GM19372 (cell line): Measurements from ENCODE around the gene POMT1.
"Not testable (repeated sequence)": the region's sequence is repeated elsewhere in the genome, so short reads cannot be mapped to it uniquely, and the experiment has no call there.

Source experiments
- ATAC-seq: cut with Tn5 transposase; IDR thresholded peaks from one replicate; pipeline ENCODE4 v1.9.1; 2021; ENCODE audit warnings: mild to moderate bottlenecking, low read depth, moderate library complexity; ENCODE audit not compliant: unreplicated experiment

POMT1 gene

DNA sequence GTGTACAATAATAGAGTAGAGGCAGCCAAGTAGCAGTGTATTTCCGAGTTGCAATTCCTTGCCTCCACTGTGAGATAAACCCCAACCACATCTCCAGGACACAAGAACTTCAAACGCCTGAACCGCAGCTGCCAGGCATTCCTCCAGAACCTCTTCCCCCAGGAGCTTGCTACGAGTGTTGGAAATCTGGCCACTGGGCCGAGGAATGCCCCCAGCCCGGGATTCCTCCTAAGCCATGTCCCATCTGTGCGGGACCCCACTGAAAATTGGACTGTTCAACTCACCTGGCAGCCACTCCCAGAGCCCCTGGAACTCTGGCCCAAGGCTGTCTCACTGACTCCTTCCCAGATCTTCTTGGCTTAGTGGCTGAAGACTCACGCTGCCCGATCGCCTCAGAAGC is 46.5 kb downstream of the POMT1 start:
- not testable (repeated sequence) for ATAC-seq

- not testable (repeated sequence) for ATAC-seq
These were observed 47.7 kb downstream of the POMT1 start for GRCh38 chr9:131550465-131550864.

GRCh38 chr9:131552030-131552429 is 49.3 kb downstream of the POMT1 start:
- ATAC-seq, result no peak

DNA sequence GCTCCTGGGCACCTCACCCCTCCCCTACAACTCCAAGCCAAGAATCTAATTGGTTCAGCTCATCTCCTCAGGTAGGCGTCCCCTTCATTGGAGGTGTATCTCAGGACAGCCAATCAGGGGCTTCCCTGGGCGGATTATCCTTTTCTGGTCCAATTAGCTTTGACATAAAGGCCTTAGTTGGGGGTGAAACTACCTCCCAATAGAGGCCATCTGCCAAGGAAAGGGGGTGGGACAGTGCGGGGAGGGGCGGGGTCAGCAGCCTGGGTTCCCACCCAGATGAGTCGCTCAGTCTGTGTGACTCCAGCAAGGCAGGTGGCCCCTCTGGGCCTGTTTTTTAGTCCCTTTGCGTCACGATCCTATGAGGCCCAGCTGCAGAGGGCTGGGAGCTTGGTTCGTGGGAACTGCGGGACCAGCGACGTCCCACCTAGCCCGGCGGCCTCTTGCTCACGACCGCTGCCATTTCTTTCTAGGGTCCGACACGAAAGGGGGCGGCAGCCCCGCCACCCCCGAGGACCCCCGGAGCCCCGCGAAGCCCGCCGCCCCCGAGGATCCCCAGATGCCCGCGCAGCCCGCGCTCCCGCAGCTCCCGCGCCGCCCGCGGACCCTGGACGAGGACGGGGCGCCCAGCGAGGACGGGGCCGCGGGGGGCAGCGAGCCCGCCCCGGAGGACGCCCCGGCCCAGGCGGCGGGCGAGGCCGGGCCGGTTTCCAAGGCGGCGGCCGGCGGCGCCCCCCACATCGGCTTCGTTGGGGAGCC is 51.5 kb downstream of the POMT1 start:
- ATAC-seq, result no peak

DNA sequence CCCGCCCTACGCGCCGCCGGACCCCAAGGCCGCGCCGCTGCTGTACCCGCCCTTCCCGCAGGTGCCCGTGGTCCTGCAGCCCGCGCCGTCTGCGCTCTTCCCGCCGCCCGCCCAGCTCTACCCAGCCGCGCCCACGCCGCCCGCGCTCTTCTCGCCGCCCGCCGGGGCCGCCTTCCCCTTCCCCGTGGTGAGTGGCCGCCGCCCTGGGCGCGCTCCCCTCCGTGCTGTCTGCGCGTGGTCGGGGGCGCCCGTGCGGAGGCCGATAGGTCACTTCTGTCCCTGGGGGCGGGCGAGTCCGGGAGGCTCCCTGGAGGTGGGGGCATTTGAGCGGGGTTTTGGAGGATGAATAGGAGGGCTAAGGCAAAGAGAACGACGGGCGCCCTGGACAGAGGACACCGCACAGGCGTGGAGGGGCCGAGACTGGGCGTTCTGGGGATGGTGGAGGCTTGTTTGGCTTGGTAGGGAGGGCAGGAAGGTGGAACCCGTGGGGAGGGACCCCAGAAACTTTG is 52.2 kb downstream of the POMT1 start:
- no peak for ATAC-seq

DNA sequence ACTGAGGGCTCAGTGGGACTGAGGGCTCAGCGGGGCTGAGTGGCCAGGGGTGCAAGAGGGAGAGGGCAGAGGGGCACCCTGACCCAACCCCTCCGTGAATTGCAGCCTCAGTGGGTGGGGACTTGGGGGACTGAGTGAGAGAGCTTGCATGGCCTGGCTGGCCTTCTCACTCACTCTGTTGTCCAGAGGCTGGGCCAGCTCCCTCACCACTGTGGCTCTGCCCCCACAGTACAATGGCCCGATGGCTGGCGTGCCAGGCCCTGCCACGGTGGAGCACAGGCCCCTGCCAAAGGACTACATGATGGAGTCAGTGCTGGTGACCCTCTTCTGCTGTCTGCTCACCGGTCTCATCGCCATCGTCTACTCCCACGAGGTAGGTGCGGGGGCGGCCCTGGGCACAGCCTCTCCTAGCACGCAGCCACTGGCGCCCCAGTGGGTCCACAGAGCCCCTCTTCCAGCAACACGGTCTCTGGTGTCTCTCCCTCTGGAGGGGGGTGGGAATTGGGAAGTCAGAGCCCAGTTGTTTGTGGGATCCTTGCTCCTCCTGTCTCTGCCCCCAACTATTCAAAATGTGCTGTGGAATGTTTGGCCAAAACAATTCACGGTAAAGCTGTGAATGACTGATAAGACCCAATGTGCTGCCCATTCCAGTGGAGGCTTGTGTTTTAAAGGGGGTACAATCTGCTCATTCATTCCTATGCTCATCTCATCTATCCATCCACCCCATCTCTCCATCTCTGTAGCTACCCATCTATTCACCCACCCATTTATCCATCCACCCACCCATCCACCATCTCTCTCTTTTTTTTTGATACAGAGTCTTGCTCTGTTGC is 53.3 kb downstream of the POMT1 start:
- no peak for ATAC-seq

- ATAC-seq, result no peak
These were observed 55.3 kb downstream of the POMT1 start for GRCh38 chr9:131557855-131558548.

- no peak for ATAC-seq
These were observed 56.8 kb downstream of the POMT1 start for GRCh38 chr9:131559421-131560000.

DNA sequence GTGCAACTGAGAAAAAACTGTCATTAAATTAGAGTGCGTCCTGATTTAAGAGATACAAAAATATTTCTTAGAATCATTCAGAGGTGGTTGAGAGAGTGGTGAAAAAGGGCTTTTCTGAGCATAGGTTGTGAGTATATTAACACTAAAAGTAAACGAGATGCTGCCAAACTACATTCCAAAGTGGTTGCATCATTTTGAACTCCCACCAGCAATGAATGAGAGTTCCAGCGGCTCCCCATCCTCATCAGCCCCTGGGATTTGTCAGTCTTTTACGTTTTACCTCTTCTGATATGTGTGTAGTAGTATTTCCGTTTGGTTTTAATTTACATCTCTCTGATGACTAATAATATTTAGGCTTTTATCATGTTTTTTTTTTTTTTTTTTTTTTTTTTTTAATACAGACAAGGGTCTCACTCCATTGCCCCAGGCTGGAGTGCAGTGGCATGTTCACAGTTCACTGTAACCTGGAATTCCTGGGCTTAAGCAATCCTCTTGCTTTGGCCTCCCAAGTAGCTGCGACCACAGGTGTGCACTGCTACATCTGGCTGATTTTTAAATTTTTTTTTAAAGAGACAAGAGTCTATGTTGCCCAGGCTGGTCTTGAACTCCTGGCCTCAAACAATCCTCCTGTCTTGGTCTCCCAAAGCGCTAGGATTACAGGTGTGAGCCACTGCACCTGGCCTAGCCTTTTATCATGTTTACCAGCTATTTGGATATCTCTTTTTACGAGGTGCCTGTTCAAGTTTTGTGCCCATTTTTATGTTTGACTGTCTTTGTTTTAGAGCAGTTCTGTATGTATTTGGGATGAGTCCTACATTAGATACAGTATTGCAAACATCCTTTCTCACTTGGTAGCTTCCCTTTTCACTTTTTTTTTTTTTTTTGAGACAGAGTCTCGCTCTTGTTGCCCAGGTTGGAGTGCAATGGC is 59.6 kb downstream of the POMT1 start:
- ATAC-seq, result no peak

DNA sequence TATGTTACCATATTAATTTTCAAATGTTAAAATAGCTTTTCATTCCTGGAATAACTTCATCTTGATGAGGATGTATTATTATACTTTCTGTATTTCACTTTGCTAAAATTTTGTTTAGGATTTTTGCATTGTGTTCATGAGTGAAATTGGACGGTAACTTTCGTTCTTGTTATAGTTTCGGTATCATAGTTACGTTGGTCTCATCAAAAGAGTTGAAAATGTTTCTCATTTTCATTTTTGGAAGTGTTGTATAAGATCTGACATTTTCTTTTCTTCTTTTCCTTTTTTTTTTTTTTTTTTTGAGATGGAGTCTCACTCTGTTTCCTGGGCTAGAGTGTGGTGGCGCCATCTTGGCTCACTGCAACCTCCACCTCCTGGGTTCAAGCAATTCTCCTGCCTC is 62.7 kb downstream of the POMT1 start:
- no peak for ATAC-seq

- ATAC-seq, result no peak
These were observed 63.4 kb downstream of the POMT1 start for GRCh38 chr9:131566158-131566557.

DNA sequence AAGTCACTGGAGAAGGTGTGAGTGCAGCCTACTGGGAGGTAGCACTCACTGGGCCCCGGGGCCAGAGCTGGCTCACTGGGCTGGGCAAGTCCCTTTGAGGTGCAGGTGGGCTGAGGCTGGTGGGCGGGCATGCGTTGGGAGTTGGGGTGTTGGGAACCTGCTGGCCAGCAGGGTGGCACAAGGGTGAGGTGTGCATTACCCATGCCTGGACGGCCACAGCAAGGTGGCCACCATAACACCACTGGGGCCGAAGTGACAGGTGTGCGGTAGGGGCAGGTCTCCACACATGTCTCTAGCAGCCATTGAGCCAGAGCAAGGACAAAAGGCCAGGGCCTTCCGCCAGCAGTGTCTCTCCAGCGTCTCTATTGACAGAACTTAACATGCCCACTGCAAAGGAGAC is 65.2 kb downstream of the POMT1 start:
- ATAC-seq, result no peak
